Limb (tissue), 2 donors: ENCODE measurements around the gene ISM2.

ENCODE experiments used
- DNase-seq, 2 donors: peaks; one replicate each; pipeline ENCODE4 v3.0.0-alpha.2; 2016; ENCODE audit errors: extremely low spot score in 2 of 2

The ISM2 gene

GRCh38 chr14:77469067-77469505 lies 29.5 kb downstream of the ISM2 start:
- DNase-seq = no peak

DNA sequence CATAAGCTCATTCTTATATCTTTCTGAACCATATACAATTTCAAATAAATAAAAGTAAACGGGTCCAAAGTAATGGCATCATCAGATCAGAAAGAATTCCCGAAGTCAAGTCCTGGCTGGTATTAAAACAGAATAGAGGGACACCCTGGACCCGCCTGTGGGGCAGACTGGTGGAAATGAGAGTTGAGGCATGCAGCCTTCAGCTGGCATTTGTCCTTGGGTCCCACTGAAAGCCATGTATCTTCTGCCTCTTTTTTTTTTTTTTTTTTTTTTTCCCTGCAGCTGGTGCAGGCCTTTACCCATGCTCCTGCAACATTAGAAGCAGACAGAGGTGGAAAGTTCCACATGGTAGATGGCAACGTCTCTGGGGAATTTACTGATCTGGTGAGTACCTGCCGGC lies 30.8 kb downstream of the ISM2 start:
- no peak for DNase-seq

- DNase-seq = peak; percentile 37 to 57
Measured at GRCh38 chr14:77459072-77459723, 39.4 kb downstream of the ISM2 start.

DNA sequence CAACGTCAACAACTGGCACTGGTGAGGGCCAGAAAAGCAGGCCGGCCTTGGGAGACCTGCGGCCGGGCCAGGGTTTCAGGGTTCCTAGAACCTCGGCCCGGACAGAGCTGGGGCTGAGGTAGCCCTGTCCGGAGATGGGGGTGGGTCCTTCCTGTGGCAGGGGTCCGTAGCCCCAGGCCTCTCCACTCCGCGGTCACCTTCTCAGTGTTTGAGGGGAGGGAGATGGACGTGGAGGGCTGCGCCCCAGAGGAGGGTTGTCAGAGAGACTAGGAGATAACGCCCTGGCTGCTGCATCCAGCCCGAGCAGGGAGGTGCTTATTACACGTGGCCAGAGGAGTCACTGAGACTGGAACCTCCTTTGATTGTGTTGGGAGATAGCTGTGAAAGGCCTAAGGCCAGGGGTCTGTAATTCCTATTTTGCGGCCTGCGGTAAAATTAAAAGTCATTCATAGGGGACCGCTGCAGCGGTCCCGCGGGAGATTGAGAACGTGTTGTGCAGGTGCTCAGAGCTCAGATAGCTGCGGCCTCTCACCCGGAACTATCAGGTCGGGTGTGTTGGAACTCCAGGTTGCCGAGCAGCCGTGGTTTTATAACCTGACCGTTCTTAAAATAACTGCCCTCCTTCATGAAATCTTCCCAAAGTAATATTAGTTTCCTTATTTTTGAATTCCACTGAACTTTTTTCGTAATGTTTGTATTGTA lies 40.2 kb downstream of the ISM2 start:
- no peak for DNase-seq

- peak; percentile 95 to 100 for DNase-seq
Measured at GRCh38 chr14:77457522-77458248, 40.9 kb downstream of the ISM2 start, which contains the start of the genes AHSA1 and VIPAS39. TSS of gene AHSA1 (plus strand) at chr14:77458093. CDS start at chr14:77458190, 97 bp downstream. TSS of gene VIPAS39 (minus strand) at chr14:77457601. CDS start at chr14:77454102, 3,499 bp downstream.

DNA sequence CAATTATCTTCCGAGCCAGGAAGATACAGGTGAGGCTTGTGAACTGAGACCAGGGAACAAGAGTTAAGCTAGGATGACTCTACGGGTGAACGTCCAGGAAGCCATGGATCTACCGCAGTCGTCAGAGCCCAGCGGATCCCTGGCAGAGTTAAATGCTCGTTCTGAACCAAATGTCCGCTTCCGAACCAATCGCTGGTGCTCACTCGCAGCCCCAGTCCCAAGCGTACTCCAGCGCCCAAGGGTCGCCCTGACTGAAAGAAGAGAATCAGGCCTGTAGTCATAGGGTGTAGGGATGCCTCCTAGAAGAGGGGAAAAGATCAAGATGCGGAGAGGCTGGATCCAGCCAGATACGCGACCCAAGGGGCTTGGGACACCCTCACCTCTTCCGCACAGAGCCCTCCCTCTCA lies 41.5 kb downstream of the ISM2 start:
- no peak for DNase-seq

DNA sequence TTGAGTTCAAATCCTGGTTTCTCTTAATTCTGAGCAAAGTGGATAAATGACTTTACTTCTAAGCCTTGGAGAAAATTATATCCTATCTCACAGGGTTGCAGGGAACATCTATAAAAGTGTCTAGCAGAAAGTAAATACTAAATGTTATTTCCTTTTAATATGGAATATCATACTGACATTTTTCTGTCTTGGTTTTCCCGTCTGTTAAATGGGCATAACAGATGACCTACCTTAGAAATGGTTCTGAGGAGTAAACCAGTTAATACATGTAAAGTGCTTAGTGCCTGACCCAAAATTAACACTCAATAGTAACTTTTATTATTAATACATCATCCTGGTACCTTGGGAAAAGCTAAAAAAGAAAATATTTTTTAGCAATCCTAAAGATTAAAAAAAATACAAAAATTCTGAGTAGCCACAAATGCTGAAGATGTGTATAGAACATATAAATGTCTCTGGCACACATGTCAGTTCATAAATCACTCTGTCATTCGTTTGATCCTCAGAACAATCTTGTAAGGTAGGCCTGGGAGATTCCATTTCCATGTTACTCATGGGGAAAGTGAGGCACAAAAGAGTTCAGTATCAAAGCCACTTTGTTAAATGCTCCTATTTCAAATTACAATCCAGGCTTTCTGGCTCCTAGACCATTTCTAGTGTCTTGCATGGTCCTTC lies 42.5 kb downstream of the ISM2 start:
- no peak for DNase-seq

- DNase-seq = no peak
Measured at GRCh38 chr14:77442196-77442595, 56.4 kb downstream of the ISM2 start.

GRCh38 chr14:77439861-77440260 lies 58.8 kb downstream of the ISM2 start:
- DNase-seq = no peak

DNA sequence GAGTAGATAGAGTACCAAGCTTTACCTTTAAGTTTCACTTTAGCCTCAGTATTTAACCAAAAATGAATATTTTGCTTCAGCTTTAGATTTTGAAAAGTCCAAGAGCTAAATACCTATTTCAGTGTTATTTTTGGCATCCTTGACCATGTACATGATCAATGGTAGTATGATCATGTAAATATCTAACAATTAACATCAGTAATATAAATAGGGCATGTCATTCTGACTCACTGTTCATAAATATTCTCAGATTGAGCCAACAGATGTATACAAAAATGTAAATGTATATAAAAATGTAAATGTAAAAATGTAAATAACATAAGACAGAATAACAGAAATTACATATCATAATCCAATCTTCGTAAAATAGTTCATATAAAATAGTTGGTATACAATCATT lies 60.0 kb downstream of the ISM2 start:
- no peak for DNase-seq

DNA sequence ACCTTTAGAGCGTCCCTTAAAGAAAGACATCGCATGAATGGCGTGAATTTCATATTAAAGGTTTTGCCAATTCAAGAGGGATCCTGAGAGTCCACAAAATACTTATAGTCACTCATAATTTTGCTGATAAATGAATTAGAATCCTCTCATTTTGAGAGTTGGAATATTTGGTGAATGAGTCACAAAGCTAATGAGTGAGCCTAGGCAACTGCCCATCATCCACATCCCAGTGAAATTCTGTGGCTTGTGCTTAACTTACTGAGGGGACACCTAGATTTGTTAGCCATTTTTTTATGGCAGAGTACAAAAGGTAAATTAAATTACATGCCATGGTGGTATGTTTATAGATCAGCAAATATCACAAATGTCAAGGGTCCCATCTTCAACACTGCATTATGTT lies 62.6 kb downstream of the ISM2 start:
- DNase-seq = no peak

GRCh38 chr14:77426396-77426795 lies 72.2 kb downstream of the ISM2 start:
- DNase-seq = no peak

DNA sequence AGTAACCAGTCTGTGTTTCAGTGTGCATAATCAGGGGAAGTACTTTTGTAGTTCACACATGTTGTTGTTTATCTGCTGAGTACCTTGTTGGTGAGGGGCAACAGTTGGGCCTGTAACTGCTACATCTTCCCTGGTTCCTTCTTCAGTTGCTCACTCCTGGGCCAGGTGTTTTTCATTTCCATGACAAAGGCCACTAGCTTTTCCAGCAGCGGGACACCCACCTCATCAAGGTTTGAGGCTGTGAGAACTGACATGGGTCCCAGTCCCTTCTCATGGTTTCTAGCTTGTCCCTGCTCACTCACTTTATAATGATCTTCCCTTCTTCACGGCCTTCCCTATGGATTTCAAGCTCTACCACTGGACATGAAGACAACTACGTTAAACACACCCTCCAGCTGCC lies 73.8 kb downstream of the ISM2 start:
- DNase-seq = no peak
